Fibroblast of villous mesenchyme (primary cell): ENCODE data around the gene CASTOR2. TPM values are rescaled to one million over a fixed set of nuclear protein-coding genes. Genes with fewer than 3 reads are reported as not detected.

ENCODE experiments used
- DNase-seq: peaks from one replicate; pipeline ENCODE4 v3.0.0-alpha.2; 2010; ENCODE audit warnings: low read depth
- H3K4me3 ChIP-seq: 2 replicates; pipeline ENCODE4 v1.5.1; 2011; ENCODE audit warnings: low read depth, mild to moderate bottlenecking, low read length
- CTCF ChIP-seq: IDR thresholded peaks from 2 replicates; pipeline ENCODE4 v1.5.1; 2012; ENCODE audit warnings: low read depth, mild to moderate bottlenecking, low read length; ENCODE audit not compliant: insufficient read depth
- total RNA-seq: library from RNA; depleted of rRNA; stranded (reverse); fragments of >200 nt; gene quantifications from 2 replicates; pipeline ENCODE4 v1.2.3, GENCODE V29; 2012

CASTOR2 gene
- total RNA-seq, 1 donor: 20.7 TPM

GRCh38 chr7:75039709-75040108 lies 75.2 kb downstream of the CASTOR2 start:
- no peak for DNase-seq
- TF ChIP-seq CTCF: no peak
- no peak overlapping the region for H3K4me3 ChIP-seq

- no peak overlapping the region for H3K4me3 ChIP-seq
- TF ChIP-seq CTCF: no peak
- no peak for DNase-seq
These were observed 76.0 kb downstream of the CASTOR2 start for GRCh38 chr7:75040512-75040911.

GRCh38 chr7:75042286-75042685 lies 77.8 kb downstream of the CASTOR2 start:
- TF ChIP-seq CTCF: no peak
- DNase-seq: no peak
- no peak overlapping the region for H3K4me3 ChIP-seq

GRCh38 chr7:75042831-75043703 lies 78.6 kb downstream of the CASTOR2 start:
- H3K4me3 ChIP-seq: no peak overlapping the region
- TF ChIP-seq CTCF: no peak
- DNase-seq: no peak

- TF ChIP-seq CTCF: no peak
- DNase-seq: no peak
These were observed 81.4 kb downstream of the CASTOR2 start for GRCh38 chr7:75045881-75046280.

GRCh38 chr7:75048435-75049379 lies 84.2 kb downstream of the CASTOR2 start:
- no peak for DNase-seq
- H3K4me3 ChIP-seq: no peak overlapping the region
- no peak for TF ChIP-seq CTCF

More at GRCh38 chr7:75045881-75046280, 81.4 kb downstream of the CASTOR2 start:
- no peak overlapping the region for H3K4me3 ChIP-seq
